Measurements from ENCODE around the gene PCDHB12. TPM values are rescaled to one million over a fixed set of nuclear protein-coding genes. Genes with fewer than 3 reads are reported as not detected.
"Not testable (repeated sequence)": the region's sequence is repeated elsewhere in the genome, so short reads cannot be mapped to it uniquely, and the experiment has no call there.

The PCDHB12 gene
- polyA plus RNA-seq, 3 donors: not detected

DNA sequence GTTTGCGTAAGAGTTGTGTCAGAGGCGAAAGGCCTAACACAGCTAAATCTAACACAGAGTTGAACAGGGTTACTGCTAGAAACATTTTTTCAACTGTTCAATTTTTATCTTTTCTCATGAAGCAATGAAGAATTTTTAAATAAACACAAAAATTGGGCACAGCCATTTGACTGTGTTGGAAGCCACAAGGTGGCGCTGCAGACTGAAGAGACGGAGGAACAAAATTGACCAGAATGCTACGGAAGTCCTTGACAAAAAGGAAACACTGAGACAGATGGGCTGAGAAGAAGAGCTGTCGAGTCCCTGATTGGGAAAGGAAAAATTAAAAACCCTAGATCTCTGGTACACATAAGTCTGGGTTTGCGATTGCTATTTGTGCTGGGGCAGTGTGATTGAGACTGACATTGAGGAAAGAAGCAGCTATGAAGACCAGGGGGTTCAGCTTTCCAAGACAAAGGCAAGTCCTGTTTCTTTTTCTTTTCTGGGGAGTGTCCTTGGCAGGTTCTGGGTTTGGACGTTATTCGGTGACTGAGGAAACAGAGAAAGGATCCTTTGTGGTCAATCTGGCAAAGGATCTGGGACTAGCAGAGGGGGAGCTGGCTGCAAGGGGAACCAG lies 21.5 kb upstream of the PCDHB12 start, which contains the start of gene PCDHB9:
Gene PCDHB9 (plus strand): TSS at position 265 of the 616 bp plus-strand sequence. CDS start 158 bp downstream, at position 423.
- H3K79me2 ChIP-seq (ENCODE audit: insufficient read depth, low read length): no peaks in the 10 kb centered on the region
- no peak within 1 kb of the TSS for H3K27ac ChIP-seq (ENCODE audit: low read depth in 1 of 2, low read length in 2 of 2)
- peaks cover 17 to 65% (median 59%) of the 10 kb centered on the region in 7 donors for H3K9me3 Mint-ChIP-seq
- no peak within 1 kb of the TSS for H2AFZ ChIP-seq (ENCODE audit: insufficient read depth, low read depth, low read length, poor library complexity, severe bottlenecking)
- H3K27me3 ChIP-seq (ENCODE audit: control insufficient read depth in 2 of 2, insufficient read depth in 2 of 2, low read length in 2 of 2): peaks cover 2 to 39% of the 10 kb centered on the region in 2 donors
- WGBS (ENCODE audit: insufficient coverage): 4% methylated on average over 4 of the region's 9 CpGs
- H3K4me3 ChIP-seq (replicated peaks in 1 of 3; ENCODE audit: low read depth in 2 of 3, low read length in 3 of 3): no peak within 1 kb of the TSS
- H3K4me2 ChIP-seq (replicated peaks; ENCODE audit: extremely low read depth, low read length, poor library complexity, severe bottlenecking): no peak within 1 kb of the TSS
- H4K20me1 ChIP-seq (ENCODE audit: insufficient read depth, low read length): no peaks in the 10 kb centered on the region
- H3K27ac Mint-ChIP-seq: no peak within 1 kb of the TSS
- H3K9me3 ChIP-seq (replicated peaks in 1 of 2; ENCODE audit: control insufficient read depth in 1 of 2, insufficient read depth in 1 of 2, low read length in 2 of 2): peaks cover 44 to 57% of the 10 kb centered on the region in 2 donors
- no peak for DNase-seq
- H3K36me3 Mint-ChIP-seq: no peaks in the 10 kb centered on the region
- H3K4me3 Mint-ChIP-seq: no peak within 1 kb of the TSS
- peaks cover 10 to 50% (median 33%) of the 10 kb centered on the region in 3 donors for H3K27me3 Mint-ChIP-seq (ENCODE audit: low read depth in 3 of 3)
- no peaks in the 10 kb centered on the region for H3K4me1 Mint-ChIP-seq
- TF ChIP-seq, protein P1, sequence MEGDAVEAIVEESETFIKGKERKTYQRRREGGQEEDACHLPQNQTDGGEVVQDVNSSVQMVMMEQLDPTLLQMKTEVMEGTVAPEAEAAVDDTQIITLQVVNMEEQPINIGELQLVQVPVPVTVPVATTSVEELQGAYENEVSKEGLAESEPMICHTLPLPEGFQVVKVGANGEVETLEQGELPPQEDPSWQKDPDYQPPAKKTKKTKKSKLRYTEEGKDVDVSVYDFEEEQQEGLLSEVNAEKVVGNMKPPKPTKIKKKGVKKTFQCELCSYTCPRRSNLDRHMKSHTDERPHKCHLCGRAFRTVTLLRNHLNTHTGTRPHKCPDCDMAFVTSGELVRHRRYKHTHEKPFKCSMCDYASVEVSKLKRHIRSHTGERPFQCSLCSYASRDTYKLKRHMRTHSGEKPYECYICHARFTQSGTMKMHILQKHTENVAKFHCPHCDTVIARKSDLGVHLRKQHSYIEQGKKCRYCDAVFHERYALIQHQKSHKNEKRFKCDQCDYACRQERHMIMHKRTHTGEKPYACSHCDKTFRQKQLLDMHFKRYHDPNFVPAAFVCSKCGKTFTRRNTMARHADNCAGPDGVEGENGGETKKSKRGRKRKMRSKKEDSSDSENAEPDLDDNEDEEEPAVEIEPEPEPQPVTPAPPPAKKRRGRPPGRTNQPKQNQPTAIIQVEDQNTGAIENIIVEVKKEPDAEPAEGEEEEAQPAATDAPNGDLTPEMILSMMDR (IDR thresholded peaks at IDR 0.05): no peak
- H3K36me3 ChIP-seq (replicated peaks in 1 of 2; ENCODE audit: control insufficient read depth in 1 of 2, insufficient read depth in 2 of 2, low read length in 2 of 2): no peaks in the 10 kb centered on the region
- H3K9ac ChIP-seq (ENCODE audit: insufficient read depth, low read length, poor library complexity, severe bottlenecking): no peak within 1 kb of the TSS
- H3K4me1 ChIP-seq (ENCODE audit: control insufficient read depth in 1 of 2, insufficient read depth in 2 of 2, low read length in 2 of 2): no peaks in the 10 kb centered on the region
- intact Hi-C loops (cut with micrococcal nuclease): no loop called here

DNA sequence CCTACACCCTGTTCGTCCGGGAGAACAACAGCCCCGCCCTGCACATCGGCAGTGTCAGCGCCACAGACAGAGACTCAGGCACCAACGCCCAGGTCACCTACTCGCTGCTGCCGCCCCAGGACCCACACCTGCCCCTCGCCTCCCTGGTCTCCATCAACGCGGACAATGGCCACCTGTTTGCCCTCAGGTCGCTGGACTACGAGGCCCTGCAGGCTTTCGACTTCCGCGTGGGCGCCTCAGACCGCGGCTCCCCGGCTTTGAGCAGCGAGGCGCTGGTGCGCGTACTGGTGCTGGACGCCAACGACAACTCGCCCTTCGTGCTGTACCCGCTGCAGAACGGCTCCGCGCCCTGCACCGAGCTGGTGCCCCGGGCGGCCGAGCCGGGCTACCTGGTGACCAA lies 19.8 kb upstream of the PCDHB12 start:
- Mint-ChIP-seq H3K27me3 (ENCODE audit: low read depth in 3 of 3) (peaks cover 10 to 44% (median 37%) of the 10 kb centered on the region in 3 donors), H3K9me3 (peaks cover 18 to 65% (median 57%) of the 10 kb centered on the region in 7 donors)
- H3K27ac Mint-ChIP-seq; H3K36me3 Mint-ChIP-seq; H3K4me1 ChIP-seq (ENCODE audit: control insufficient read depth in 1 of 2, insufficient read depth in 2 of 2, low read length in 2 of 2); DNase-seq; H3K79me2 ChIP-seq (ENCODE audit: insufficient read depth, low read length); H3K4me2 ChIP-seq (replicated peaks; ENCODE audit: extremely low read depth, low read length, poor library complexity, severe bottlenecking); H3K27ac ChIP-seq (ENCODE audit: low read depth in 1 of 2, low read length in 2 of 2); intact Hi-C loops (cut with micrococcal nuclease); H3K4me3 ChIP-seq (replicated peaks in 1 of 3; ENCODE audit: low read depth in 2 of 3, low read length in 3 of 3); H4K20me1 ChIP-seq (ENCODE audit: insufficient read depth, low read length); H2AFZ ChIP-seq (ENCODE audit: insufficient read depth, low read depth, low read length, poor library complexity, severe bottlenecking); H3K4me3 Mint-ChIP-seq; H3K4me1 Mint-ChIP-seq; H3K9ac ChIP-seq (ENCODE audit: insufficient read depth, low read length, poor library complexity, severe bottlenecking); H3K36me3 ChIP-seq (replicated peaks in 1 of 2; ENCODE audit: control insufficient read depth in 1 of 2, insufficient read depth in 2 of 2, low read length in 2 of 2): not testable (repeated sequence)
- WGBS (ENCODE audit: insufficient coverage): 29% methylated on average over 13 of the region's 37 CpGs
- H3K9me3 ChIP-seq (replicated peaks in 1 of 2; ENCODE audit: control insufficient read depth in 1 of 2, insufficient read depth in 1 of 2, low read length in 2 of 2): peaks cover 36 to 52% of the 10 kb centered on the region in 2 donors
- peaks cover 2 to 33% of the 10 kb centered on the region in 2 donors for H3K27me3 ChIP-seq (ENCODE audit: control insufficient read depth in 2 of 2, insufficient read depth in 2 of 2, low read length in 2 of 2)

DNA sequence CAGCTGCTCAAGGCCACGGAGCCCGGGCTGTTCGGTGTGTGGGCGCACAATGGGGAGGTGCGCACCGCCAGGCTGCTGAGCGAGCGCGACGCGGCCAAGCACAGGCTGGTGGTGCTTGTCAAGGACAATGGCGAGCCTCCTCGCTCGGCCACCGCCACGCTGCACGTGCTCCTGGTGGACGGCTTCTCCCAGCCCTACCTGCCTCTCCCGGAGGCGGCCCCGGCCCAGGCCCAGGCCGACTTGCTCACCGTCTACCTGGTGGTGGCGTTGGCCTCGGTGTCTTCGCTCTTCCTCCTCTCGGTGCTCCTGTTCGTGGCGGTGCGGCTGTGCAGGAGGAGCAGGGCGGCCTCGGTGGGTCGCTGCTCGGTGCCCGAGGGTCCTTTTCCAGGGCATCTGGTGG lies 19.4 kb upstream of the PCDHB12 start:
- peaks cover 36 to 50% of the 10 kb centered on the region in 2 donors for H3K9me3 ChIP-seq (replicated peaks in 1 of 2; ENCODE audit: control insufficient read depth in 1 of 2, insufficient read depth in 1 of 2, low read length in 2 of 2)
- H3K27me3 ChIP-seq (ENCODE audit: control insufficient read depth in 2 of 2, insufficient read depth in 2 of 2, low read length in 2 of 2): peaks cover 2 to 32% of the 10 kb centered on the region in 2 donors
- DNase-seq; H3K4me3 ChIP-seq (replicated peaks in 1 of 3; ENCODE audit: low read depth in 2 of 3, low read length in 3 of 3); H3K4me2 ChIP-seq (replicated peaks; ENCODE audit: extremely low read depth, low read length, poor library complexity, severe bottlenecking); H3K4me1 Mint-ChIP-seq; H3K27ac ChIP-seq (ENCODE audit: low read depth in 1 of 2, low read length in 2 of 2); H3K27ac Mint-ChIP-seq; H3K36me3 ChIP-seq (replicated peaks in 1 of 2; ENCODE audit: control insufficient read depth in 1 of 2, insufficient read depth in 2 of 2, low read length in 2 of 2); intact Hi-C loops (cut with micrococcal nuclease); H4K20me1 ChIP-seq (ENCODE audit: insufficient read depth, low read length); H3K9ac ChIP-seq (ENCODE audit: insufficient read depth, low read length, poor library complexity, severe bottlenecking); H3K79me2 ChIP-seq (ENCODE audit: insufficient read depth, low read length); H3K36me3 Mint-ChIP-seq; H2AFZ ChIP-seq (ENCODE audit: insufficient read depth, low read depth, low read length, poor library complexity, severe bottlenecking); H3K4me1 ChIP-seq (ENCODE audit: control insufficient read depth in 1 of 2, insufficient read depth in 2 of 2, low read length in 2 of 2): not testable (repeated sequence)
- Mint-ChIP-seq H3K9me3 (peaks cover 18 to 66% (median 58%) of the 10 kb centered on the region in 7 donors), H3K27me3 (ENCODE audit: low read depth in 3 of 3) (peaks cover 10 to 43% (median 37%) of the 10 kb centered on the region in 3 donors), H3K4me3 (peak overlapping the region in 1 of 2 donors; percentile 39)
- WGBS (ENCODE audit: insufficient coverage): 21% methylated on average over 9 of the region's 35 CpGs

All from CD14-positive monocyte (primary cell).